Heart left ventricle (tissue), 16 donors: ENCODE results near the gene PLCB1. TPM values are rescaled to one million over a fixed set of nuclear protein-coding genes. Genes with fewer than 3 reads are reported as not detected.

ENCODE experiments used
- ATAC-seq, 4 donors: fragments of 200-7000 bp; cut with Tn5 transposase; one replicate each; pipeline ENCODE4 v1.9.1; 2020 to 2022; ENCODE audit warnings: moderate library complexity in 4 of 4, mild to moderate bottlenecking in 3 of 4, moderate number of reproducible peaks in 1 of 4
- DNase-seq, 5 donors: peaks; one replicate each; pipeline ENCODE4 v3.0.0-alpha.2; 2020
- H3K27ac ChIP-seq, 12 donors: fragments of 200-600 bp; sonication (generic) in 4 of 12; one replicate each; pipeline versions ENCODE4 v1.5.0 to v1.8.0; 2016 to 2022; ENCODE audit warnings: mild to moderate bottlenecking in 2 of 12
- H3K27me3 ChIP-seq, 9 donors: fragments of 200-600 bp; sonication (generic) in 2 of 9; one replicate each; pipeline versions ENCODE4 v1.5.1 to v1.8.0; 2016 to 2022; ENCODE audit warnings: mild to moderate bottlenecking in 3 of 9
- H3K36me3 ChIP-seq, 9 donors: fragments of 200-600 bp; sonication (generic) in 2 of 9; one replicate each; pipeline versions ENCODE4 v1.5.0 to v1.8.0; 2018 to 2022; ENCODE audit warnings: mild to moderate bottlenecking in 2 of 9
- H3K4me1 ChIP-seq, 12 donors: fragments of 200-600 bp; sonication (generic) in 4 of 12; one replicate each; pipeline versions ENCODE4 v1.5.0 to v1.8.0; 2016 to 2022; ENCODE audit warnings: mild to moderate bottlenecking in 3 of 12
- H3K4me3 ChIP-seq, 12 donors: fragments of 200-600 bp; sonication (generic) in 4 of 12; one replicate each; pipeline versions ENCODE4 v1.5.0 to v1.8.0; 2017 to 2022; ENCODE audit warnings: mild to moderate bottlenecking in 9 of 12, moderate library complexity in 4 of 12
- H3K9me3 ChIP-seq, 12 donors: fragments of 200-600 bp; sonication (generic) in 4 of 12; one replicate each; pipeline versions ENCODE4 v1.5.0 to v1.8.0; 2016 to 2022; ENCODE audit warnings: mild to moderate bottlenecking in 1 of 12
- CTCF ChIP-seq, 12 donors: fragments of 200-600 bp; sonication (generic) in 4 of 12; IDR thresholded peaks; one replicate each; pipeline versions ENCODE4 v1.5.0 to v1.8.0; 2018 to 2022; ENCODE audit warnings: antibody characterized with exemption in 12 of 12, mild to moderate bottlenecking in 5 of 12
- POLR2A ChIP-seq, 2 donors: fragments of 450-650 bp; IDR thresholded peaks; one replicate each; pipeline ENCODE4 v1.6.1; 2017; ENCODE audit warnings: antibody characterized with exemption in 2 of 2, mild to moderate bottlenecking in 2 of 2, moderate library complexity in 2 of 2
- WGBS, 4 donors: extraction: QIAGEN DNeasy Blood & Tissue Kit in 2 of 4; methylation state at CpG; one replicate each; pipeline versions ENCODE4 v1.1.5 to v1.1.7; 2013 to 2018; 5-methylcytosine and 5-hydroxymethylcytosine counted together
- intact Hi-C, 10 donors: fragments of 100-400 bp; cut with DNase I; formaldehyde crosslinking; loops; one replicate each; pipeline versions ENCODE4 v1.11.1 to v1.14.2; 2022
- polyA plus RNA-seq, 2 donors: library from polyadenylated mRNA; stranded (reverse); fragments of 200-250 nt; gene quantifications; one replicate each; pipeline ENCODE4 v1.2.3, GENCODE V29; 2013
- total RNA-seq, 9 donors: library from RNA; depleted of rRNA in 2 of 9; stranded (reverse); fragments of >200 nt in 2 of 9; fragmentation: NEBNext Ultra II Directional in 3 of 9; extraction: Animal tissue kit (Norgen Biotek cat#: 25700) in 3 of 9; gene quantifications; one replicate each; pipeline versions ENCODE4 v1.1.0 to v1.2.4, GENCODE V29; 2016 to 2023
- donor health status: ischemic (EF 13 %, LVEDD 7.1; RV severe dilation, severe dysfunction).
- donor health status: healthy with polysubstance abuse.
- donor health status: DM: no; HTN: yes; CAD: no.
- donor health status: DM: no; HTN: no; CAD: no.
- donor health status: ischemic (EF 25% LVEDD 6.9; RV normal size, moderate dysfunction).
- donor health status: ischemic (EF 25% LVEDD 5.7; RV mildly dilated, moderate dysfunction).
- donor health status: healthy.
- donor health status: DM: yes; HTN: yes; CAD: no.
- donor health status: ischemic (EF 35%, LVEDD 5.7; RV mildly dilated, moderate dysfunction).
- donor health status: nonischemic (EF 11% LVEDD 7.7; RV severe dilation, severe dysfunction).
- donor health status: DM: yes; HTN: yes; CAD: no.
- donor health status: PGD.
- donor health status: ischemic (EF 29% LVEDD 5.4; RV normal size, mild dysfunction).
- donor health status: nonischemic (EF 23%, LVEDD 6.1; RV moderate dilation, normal function).

The PLCB1 gene
- total and polyA plus RNA-seq, 11 donors, result 2.5 to 12.1 (median 7.4) TPM

DNA sequence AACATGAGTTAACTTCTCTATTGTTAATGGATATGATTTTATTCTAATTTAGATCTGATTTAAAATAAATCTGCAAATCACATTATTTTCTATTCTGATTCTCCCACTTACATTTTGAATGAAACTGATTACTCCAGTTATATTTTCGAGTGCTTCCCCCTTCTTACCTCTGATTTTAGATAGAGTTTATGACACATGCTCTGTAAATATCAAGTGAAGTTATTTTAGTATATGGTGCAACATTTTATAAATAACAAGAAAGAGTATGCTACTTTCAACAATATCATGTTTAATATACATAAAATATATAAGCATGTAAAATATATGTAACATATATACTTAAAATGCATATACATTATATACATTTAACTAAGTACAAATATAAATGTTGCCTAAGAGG lies 38.9 kb downstream of the PLCB1 start:
- peaks cover 0 to 12% (median 0%) of the 10 kb centered on the region in 12 donors for H3K4me1 ChIP-seq
- DNase-seq, result no peak
- intact Hi-C loops, result no loop called here
- TF ChIP-seq CTCF (IDR thresholded peaks at IDR 0.05) (no peak), POLR2A (IDR thresholded peaks at IDR 0.05) (no peak)
- no peak for ATAC-seq
- no peak overlapping the region for H3K27ac ChIP-seq
- H3K4me3 ChIP-seq, result no peak overlapping the region
- H3K9me3 ChIP-seq, result no peaks in the 10 kb centered on the region
- H3K27me3 ChIP-seq, result no peaks in the 10 kb centered on the region
- WGBS, 4 donors, result 85 to 90% (median 86%) methylated on average over 1 of the region's 1 CpG
- no peaks in the 10 kb centered on the region for H3K36me3 ChIP-seq

DNA sequence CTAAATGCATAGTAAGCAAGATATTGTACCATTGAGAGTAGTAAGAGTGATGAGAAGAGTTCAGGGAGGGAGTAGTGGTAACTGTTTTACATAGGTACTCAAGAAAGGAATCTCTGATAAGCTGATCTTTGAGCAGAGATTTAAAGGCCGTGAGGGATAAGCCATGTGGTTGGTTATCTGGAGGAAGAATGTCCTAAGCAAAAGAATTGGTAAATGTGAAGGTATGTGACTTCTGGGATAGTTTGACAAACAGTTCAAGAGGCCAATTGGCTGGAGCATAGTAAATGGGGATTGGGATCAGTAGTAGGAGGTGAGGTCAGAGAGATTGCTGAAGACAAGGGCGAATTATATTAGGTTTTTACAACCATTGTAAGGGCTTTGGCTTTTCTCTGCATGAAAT lies 40.1 kb downstream of the PLCB1 start:
- no peak overlapping the region for H3K4me3 ChIP-seq
- no peaks in the 10 kb centered on the region for H3K9me3 ChIP-seq
- no peak for DNase-seq
- no peaks in the 10 kb centered on the region for H3K36me3 ChIP-seq
- H3K27ac ChIP-seq, result no peak overlapping the region
- intact Hi-C loops, result no loop called here
- TF ChIP-seq CTCF (IDR thresholded peaks at IDR 0.05), result no peak
- TF ChIP-seq POLR2A (IDR thresholded peaks at IDR 0.05), result no peak
- no peak for ATAC-seq
- peaks cover 0 to 12% (median 0%) of the 10 kb centered on the region in 12 donors for H3K4me1 ChIP-seq
- H3K27me3 ChIP-seq, result no peaks in the 10 kb centered on the region
- 71 to 83% (median 81%) methylated on average over 2 of the region's 2 CpGs for WGBS, 4 donors

DNA sequence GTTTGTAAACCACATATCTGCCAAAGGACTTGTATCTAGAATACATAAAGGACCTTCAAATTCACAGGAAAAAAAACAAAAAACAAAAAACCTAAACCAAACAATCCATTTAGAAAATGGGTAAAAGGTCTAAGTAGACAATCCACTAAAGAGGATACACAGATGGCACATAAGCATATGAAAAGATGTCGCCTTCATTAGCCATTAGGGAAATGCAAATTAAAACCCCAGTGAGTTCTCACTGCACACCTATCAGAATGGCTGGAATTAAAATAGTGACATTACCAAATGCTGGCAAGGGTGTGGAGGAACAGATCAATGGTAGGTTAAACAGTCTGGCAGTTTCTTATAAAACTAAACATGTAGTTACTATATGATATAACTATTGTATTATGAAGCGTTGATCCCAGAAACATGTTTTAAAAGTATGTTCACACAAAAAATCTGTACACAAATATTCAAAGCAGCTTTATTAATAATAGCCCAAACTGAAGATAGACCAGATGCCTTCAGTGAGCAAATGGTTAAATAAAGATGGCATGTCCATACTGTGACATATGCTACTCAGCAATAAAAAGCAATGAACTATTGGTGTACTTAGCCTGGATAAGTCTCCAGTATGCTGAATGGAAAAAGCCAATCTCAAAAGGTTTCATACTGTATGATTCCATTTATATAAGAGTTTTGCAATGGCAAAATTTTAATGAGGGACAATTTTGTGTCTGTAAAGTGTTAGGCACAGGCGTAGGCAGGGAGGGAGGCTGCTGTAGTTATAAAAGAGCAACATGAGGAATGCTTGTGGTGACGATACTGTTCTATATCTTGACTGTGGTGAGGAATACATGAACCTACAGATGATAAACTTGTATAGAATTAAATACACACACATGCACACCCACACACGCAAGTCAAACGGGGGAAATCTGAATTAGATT lies 43.9 kb downstream of the PLCB1 start:
- H3K9me3 ChIP-seq, result no peaks in the 10 kb centered on the region
- no peak for TF ChIP-seq CTCF (IDR thresholded peaks at IDR 0.05)
- TF ChIP-seq POLR2A (IDR thresholded peaks at IDR 0.05), result no peak
- H3K36me3 ChIP-seq, result no peaks in the 10 kb centered on the region
- no peaks in the 10 kb centered on the region for H3K27me3 ChIP-seq
- no peak for DNase-seq
- no peak overlapping the region for H3K4me3 ChIP-seq
- no peak overlapping the region for H3K27ac ChIP-seq
- peaks cover 0 to 12% (median 0%) of the 10 kb centered on the region in 12 donors for H3K4me1 ChIP-seq
- WGBS, 4 donors, result 89 to 94% (median 92%) methylated on average over 6 of the region's 6 CpGs
- intact Hi-C loops, result no loop called here
- ATAC-seq, result no peak

DNA sequence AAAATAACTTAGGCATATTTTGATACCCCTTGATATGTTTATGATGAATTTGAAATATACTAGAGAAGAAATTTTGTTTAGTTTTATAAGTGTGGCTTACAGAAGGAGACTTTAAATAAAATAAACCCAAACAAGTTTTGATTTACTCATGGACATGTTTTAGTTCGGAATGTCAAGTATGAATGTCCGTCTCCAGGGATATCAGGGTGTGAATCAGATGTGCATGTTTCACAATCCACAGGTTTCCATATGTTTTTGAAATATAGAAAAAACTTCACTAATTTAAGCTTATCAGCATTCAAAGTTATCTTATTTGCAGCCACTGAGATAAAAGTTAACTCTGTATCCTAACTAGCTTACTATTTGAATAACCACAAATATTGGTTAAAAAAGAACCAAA lies 51.5 kb downstream of the PLCB1 start:
- Histone ChIP-seq H3K36me3 (no peaks in the 10 kb centered on the region), H3K27me3 (no peaks in the 10 kb centered on the region), H3K9me3 (no peaks in the 10 kb centered on the region), H3K4me1 (peaks cover 0 to 6% (median 0%) of the 10 kb centered on the region in 12 donors), H3K4me3 (no peak overlapping the region), H3K27ac (no peak overlapping the region)
- ATAC-seq, result no peak
- no peak for DNase-seq
- WGBS, 4 donors, result 87 to 93% (median 90%) methylated on average over 2 of the region's 2 CpGs
- intact Hi-C loops, result no loop called here
- TF ChIP-seq POLR2A (IDR thresholded peaks at IDR 0.05), result no peak
- TF ChIP-seq CTCF (IDR thresholded peaks at IDR 0.05), result no peak
